ENCODE measurements around the gene VAV3. TPM values are rescaled to one million over a fixed set of nuclear protein-coding genes. Genes with fewer than 3 reads are reported as not detected.

VAV3 gene
- total and polyA plus RNA-seq, 10 of the 15 experiments (the other 5 are each of a cell fraction or from before 2014, with no cell fraction given) = 0.84 to 5.5 (median 3.4) TPM

DNA sequence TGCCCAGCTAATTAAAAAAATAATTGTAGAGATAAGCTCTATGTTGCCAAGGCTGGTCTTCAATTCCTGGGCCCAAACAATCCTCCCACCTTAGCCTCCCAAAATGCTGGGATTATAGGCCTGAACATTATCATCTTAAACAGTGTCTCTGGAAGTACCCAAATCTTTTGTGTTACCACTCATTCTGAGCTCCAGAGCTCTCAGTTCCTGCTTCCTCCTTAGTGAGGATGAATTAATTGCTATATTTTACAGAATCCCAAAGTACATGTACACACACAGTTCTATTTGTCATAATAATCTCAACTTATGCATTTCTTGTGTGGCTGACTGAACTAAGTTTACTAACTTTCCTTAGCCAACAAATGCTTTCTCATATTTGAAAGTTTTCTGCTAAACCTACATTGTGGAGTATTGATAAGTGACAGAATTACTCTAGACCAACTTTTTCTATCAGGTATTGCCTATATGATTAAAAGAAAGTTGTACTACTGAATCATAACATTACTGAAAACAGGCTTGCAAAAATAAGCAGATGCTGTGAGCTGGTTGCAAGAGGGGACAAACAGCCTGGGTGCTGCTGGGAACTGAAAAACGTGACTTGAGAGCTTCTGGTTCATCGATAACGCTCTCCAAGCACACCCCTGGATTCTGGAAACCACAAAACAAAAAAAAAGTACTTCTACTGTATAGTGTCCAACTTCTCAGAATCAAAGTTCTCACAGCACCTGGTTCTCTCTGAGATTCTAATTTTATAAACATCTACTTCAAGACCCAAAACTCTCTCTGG, 15.3 kb downstream of the VAV3 start (continued):
- TF ChIP-seq, protein P1, sequence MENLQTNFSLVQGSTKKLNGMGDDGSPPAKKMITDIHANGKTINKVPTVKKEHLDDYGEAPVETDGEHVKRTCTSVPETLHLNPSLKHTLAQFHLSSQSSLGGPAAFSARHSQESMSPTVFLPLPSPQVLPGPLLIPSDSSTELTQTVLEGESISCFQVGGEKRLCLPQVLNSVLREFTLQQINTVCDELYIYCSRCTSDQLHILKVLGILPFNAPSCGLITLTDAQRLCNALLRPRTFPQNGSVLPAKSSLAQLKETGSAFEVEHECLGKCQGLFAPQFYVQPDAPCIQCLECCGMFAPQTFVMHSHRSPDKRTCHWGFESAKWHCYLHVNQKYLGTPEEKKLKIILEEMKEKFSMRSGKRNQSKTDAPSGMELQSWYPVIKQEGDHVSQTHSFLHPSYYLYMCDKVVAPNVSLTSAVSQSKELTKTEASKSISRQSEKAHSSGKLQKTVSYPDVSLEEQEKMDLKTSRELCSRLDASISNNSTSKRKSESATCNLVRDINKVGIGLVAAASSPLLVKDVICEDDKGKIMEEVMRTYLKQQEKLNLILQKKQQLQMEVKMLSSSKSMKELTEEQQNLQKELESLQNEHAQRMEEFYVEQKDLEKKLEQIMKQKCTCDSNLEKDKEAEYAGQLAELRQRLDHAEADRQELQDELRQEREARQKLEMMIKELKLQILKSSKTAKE (IDR thresholded peaks at IDR 0.05; ENCODE audit: low read depth, poor library complexity, severe bottlenecking) = peak; percentile 19
- TF ChIP-seq ETV6 (conservative IDR thresholded peaks at IDR 0.05 in 1 of 2, IDR thresholded peaks at IDR 0.05 in 1 of 2; ENCODE audit: borderline replicate concordance in 1 of 2, low read depth in 1 of 2) (peak in 1 of 2 experiments; percentile 54; a peak in 1 of 4 replicates), CREM (IDR thresholded peaks at IDR 0.05; ENCODE audit: low read depth) (peak; percentile 29; the same call in 1 of the 2 replicates), PML (IDR thresholded peaks at IDR 0.05; ENCODE audit: low read length) (no peak), BACH1 (IDR thresholded peaks at IDR 0.05; ENCODE audit: borderline replicate concordance) (no peak), KAT2A (conservative IDR thresholded peaks at IDR 0.05; ENCODE audit: control insufficient read depth, low read depth, low read length) (no peak), KDM1A (IDR thresholded peaks at IDR 0.05; ENCODE audit: borderline replicate concordance) (no peak), HDAC6 (IDR thresholded peaks at IDR 0.05; ENCODE audit: unreplicated experiment) (no peak), RUNX3 (IDR thresholded peaks at IDR 0.05; ENCODE audit: low read length) (peak; percentile 94), EED (IDR thresholded peaks at IDR 0.05; ENCODE audit: low read depth) (peak; percentile 78), NFIC (IDR thresholded peaks at IDR 0.05; ENCODE audit: low read depth, low read length) (peak; percentile 84), BCL11A (IDR thresholded peaks at IDR 0.05; ENCODE audit: low read depth, low read length) (peak; percentile 44; the same call in 1 of the 2 replicates), ZNF384 (IDR thresholded peaks at IDR 0.05; ENCODE audit: borderline replicate concordance, low read depth, low read length) (peak; percentile 55; the same call in 1 of the 2 replicates), MEF2B (IDR thresholded peaks at IDR 0.05; ENCODE audit: partially characterized antibody, poor library complexity, severe bottlenecking) (peak; percentile 39), IKZF2 (IDR thresholded peaks at IDR 0.05) (peak; percentile 37 to 56; a peak in 2 of 4 replicates), NR2F1 (conservative IDR thresholded peaks at IDR 0.05) (no peak), HDGF (IDR thresholded peaks at IDR 0.05) (no peak)
- TF ChIP-seq, protein P2, sequence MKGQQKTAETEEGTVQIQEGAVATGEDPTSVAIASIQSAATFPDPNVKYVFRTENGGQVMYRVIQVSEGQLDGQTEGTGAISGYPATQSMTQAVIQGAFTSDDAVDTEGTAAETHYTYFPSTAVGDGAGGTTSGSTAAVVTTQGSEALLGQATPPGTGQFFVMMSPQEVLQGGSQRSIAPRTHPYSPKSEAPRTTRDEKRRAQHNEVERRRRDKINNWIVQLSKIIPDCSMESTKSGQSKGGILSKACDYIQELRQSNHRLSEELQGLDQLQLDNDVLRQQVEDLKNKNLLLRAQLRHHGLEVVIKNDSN (IDR thresholded peaks at IDR 0.05; ENCODE audit: borderline replicate concordance, extremely low read length, insufficient read depth, low read depth, low read length) = no peak
- TF ChIP-seq, protein P3, sequence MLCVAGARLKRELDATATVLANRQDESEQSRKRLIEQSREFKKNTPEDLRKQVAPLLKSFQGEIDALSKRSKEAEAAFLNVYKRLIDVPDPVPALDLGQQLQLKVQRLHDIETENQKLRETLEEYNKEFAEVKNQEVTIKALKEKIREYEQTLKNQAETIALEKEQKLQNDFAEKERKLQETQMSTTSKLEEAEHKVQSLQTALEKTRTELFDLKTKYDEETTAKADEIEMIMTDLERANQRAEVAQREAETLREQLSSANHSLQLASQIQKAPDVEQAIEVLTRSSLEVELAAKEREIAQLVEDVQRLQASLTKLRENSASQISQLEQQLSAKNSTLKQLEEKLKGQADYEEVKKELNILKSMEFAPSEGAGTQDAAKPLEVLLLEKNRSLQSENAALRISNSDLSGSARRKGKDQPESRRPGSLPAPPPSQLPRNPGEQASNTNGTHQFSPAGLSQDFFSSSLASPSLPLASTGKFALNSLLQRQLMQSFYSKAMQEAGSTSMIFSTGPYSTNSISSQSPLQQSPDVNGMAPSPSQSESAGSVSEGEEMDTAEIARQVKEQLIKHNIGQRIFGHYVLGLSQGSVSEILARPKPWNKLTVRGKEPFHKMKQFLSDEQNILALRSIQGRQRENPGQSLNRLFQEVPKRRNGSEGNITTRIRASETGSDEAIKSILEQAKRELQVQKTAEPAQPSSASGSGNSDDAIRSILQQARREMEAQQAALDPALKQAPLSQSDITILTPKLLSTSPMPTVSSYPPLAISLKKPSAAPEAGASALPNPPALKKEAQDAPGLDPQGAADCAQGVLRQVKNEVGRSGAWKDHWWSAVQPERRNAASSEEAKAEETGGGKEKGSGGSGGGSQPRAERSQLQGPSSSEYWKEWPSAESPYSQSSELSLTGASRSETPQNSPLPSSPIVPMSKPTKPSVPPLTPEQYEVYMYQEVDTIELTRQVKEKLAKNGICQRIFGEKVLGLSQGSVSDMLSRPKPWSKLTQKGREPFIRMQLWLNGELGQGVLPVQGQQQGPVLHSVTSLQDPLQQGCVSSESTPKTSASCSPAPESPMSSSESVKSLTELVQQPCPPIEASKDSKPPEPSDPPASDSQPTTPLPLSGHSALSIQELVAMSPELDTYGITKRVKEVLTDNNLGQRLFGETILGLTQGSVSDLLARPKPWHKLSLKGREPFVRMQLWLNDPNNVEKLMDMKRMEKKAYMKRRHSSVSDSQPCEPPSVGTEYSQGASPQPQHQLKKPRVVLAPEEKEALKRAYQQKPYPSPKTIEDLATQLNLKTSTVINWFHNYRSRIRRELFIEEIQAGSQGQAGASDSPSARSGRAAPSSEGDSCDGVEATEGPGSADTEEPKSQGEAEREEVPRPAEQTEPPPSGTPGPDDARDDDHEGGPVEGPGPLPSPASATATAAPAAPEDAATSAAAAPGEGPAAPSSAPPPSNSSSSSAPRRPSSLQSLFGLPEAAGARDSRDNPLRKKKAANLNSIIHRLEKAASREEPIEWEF (IDR thresholded peaks at IDR 0.05; ENCODE audit: insufficient replicate concordance, low read depth, low read length) = peak; percentile 85
- TF ChIP-seq, protein P4, sequence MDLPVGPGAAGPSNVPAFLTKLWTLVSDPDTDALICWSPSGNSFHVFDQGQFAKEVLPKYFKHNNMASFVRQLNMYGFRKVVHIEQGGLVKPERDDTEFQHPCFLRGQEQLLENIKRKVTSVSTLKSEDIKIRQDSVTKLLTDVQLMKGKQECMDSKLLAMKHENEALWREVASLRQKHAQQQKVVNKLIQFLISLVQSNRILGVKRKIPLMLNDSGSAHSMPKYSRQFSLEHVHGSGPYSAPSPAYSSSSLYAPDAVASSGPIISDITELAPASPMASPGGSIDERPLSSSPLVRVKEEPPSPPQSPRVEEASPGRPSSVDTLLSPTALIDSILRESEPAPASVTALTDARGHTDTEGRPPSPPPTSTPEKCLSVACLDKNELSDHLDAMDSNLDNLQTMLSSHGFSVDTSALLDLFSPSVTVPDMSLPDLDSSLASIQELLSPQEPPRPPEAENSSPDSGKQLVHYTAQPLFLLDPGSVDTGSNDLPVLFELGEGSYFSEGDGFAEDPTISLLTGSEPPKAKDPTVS (IDR thresholded peaks at IDR 0.05; ENCODE audit: low read depth, low read length) = no peak

All from GM12878 (cell line).